Adrenal gland (tissue), 5 donors: ENCODE data around the gene DLGAP1.

Source experiments
- CTCF ChIP-seq, 6 experiments: fragments of 450-650 bp in 4 of 6; fragments of 200-600 bp in 2 of 6; sonication (generic) in 1 of 6; IDR thresholded peaks; 1 replicate in 5 of 6; 2 replicates in 1 of 6; pipeline versions ENCODE4 v1.5.1 to v1.8.0; 2016 to 2021; ENCODE audit warnings: antibody characterized with exemption in 6 of 6, mild to moderate bottlenecking in 2 of 6, moderate library complexity in 1 of 6
- POLR2A ChIP-seq, 2 donors: fragments of 450-650 bp; IDR thresholded peaks; one replicate each; pipeline ENCODE4 v1.6.1; 2017; ENCODE audit warnings: antibody characterized with exemption in 2 of 2, mild to moderate bottlenecking in 2 of 2, moderate library complexity in 1 of 2
- donor health status: DM: no; HTN: no; CAD: no.

GRCh38 chr18:3824101-3824500 is 631.0 kb downstream of the DLGAP1 start:
- TF ChIP-seq POLR2A (IDR thresholded peaks at IDR 0.05): no peak
- no peak for TF ChIP-seq CTCF (IDR thresholded peaks at IDR 0.05)
